Measurements from ENCODE around the gene DFFB. TPM values are rescaled to one million over a fixed set of nuclear protein-coding genes. Genes with fewer than 3 reads are reported as not detected.

DFFB gene
- total and polyA plus RNA-seq, 10 donors, result 6.3 to 13.8 (median 10.3) TPM

DNA sequence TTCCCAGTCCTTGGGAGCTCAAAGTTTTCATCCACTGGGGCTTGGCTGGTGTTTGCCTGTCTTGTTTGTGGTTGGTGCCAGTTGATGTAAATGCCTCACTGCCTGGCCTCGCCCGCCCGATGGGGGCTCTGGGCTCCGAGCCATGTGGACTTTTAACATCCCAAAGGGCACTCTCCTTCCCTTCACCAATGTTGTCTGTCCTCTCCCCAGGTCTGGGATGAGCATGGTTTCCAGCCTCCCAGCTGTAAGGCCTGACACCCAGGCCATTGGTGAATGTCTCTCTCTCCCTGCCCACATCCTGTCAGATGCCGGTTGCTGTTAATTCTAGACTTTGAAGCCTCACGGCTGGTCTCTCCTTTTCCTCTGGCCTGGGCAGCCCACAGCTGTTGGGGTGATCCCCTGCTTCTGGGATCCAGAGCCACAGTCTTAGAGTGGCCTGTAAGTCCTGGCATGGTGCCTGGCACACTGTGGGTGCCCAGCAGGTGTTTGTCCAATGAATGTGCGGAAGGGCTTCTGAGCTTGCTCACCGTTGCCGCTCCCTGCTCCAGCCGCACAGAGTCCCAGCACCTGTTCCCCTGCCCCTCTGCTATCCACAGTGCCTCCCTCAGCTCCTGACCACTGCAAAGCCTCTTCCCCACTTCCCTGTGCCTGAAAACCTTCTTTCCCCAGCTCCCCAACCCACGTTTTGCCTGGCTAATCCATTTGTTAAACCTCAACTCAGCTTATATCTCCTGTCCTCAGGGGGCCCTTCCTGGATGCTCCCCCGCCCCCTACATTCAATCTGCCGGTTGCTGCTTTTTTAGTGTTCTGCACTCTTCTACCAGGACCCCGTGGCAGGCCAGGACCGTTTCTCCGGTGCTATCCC, 46.1 kb downstream of the DFFB start:
- Histone ChIP-seq H3K4me3 (no peak overlapping the region), H3K27me3 (replicated peaks in 1 of 7) (no peaks in the 10 kb centered on the region), H3K9me3 (peaks cover 0 to 9% (median 4%) of the 10 kb centered on the region in 8 donors), H3K27ac (peak overlapping the region in 6 of 8 donors; percentile 10 to 99 (median 52)), H3K36me3 (no peaks in the 10 kb centered on the region), H3K4me1 (peaks cover 12 to 74% (median 27%) of the 10 kb centered on the region in 6 donors)
- WGBS, 5 donors, result 60 to 87% (median 66%) methylated on average over 16 of the region's 16 CpGs
- intact Hi-C loops (cut with DNase I; ENCODE audit: low total_unique reads), result no loop called here
- peak; percentile 82 for DNase-seq
- TF ChIP-seq POLR2AphosphoS5 (IDR thresholded peaks at IDR 0.05), result no peak
- no peak for TF ChIP-seq POLR2A (IDR thresholded peaks at IDR 0.05)
- TF ChIP-seq, protein P1, sequence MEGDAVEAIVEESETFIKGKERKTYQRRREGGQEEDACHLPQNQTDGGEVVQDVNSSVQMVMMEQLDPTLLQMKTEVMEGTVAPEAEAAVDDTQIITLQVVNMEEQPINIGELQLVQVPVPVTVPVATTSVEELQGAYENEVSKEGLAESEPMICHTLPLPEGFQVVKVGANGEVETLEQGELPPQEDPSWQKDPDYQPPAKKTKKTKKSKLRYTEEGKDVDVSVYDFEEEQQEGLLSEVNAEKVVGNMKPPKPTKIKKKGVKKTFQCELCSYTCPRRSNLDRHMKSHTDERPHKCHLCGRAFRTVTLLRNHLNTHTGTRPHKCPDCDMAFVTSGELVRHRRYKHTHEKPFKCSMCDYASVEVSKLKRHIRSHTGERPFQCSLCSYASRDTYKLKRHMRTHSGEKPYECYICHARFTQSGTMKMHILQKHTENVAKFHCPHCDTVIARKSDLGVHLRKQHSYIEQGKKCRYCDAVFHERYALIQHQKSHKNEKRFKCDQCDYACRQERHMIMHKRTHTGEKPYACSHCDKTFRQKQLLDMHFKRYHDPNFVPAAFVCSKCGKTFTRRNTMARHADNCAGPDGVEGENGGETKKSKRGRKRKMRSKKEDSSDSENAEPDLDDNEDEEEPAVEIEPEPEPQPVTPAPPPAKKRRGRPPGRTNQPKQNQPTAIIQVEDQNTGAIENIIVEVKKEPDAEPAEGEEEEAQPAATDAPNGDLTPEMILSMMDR (IDR thresholded peaks at IDR 0.05 in 8 of 11, conservative IDR thresholded peaks at IDR 0.05 in 3 of 11), result no peak

DNA sequence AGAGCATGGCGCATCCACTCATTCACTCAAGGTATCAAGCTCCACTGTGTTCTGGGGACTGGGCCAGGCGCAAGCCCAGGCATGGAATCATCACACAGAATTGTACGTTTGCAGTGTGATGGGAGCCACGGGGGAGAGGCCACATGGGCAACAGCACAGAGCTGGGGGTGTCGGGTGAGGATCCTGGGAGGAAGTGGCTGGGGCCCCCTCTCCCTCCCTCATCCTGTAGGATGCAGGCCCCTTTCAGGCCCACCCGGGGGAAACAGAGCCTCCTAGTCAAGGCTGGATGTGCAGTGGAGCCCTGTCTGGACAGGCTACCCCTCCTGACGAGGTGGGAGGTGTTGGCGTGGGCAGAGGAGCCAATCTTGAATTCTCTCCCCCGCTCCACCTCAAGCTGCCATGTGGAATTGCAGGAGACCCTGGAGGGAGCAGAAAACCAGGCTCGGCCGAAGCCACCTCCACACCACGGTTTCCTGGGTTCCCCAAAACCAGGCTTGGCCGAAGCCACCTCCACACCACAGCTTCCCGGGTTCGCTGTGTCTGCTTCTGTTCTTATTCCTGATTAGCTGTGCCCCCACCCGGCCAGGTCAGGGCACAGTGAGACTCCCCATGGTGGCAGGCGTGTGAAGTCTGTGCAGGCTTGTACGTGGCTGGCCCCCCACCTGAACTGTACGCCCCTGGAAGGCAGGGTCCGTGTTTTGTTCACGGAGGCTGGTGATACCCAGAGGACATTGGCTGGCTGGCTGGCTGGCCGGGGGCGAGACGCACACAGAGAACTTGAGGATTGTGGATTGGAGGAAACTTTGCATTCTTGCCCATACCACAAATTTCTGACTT, 46.9 kb downstream of the DFFB start:
- 72 to 78% (median 74%) methylated on average over 19 to 24 of the region's 24 CpGs for WGBS, 5 donors
- DNase-seq, result peak; percentile 75
- H3K36me3 ChIP-seq, result no peaks in the 10 kb centered on the region
- peaks cover 0 to under 1% (median 0%) of the 10 kb centered on the region in 8 donors for H3K9me3 ChIP-seq
- no peak overlapping the region for H3K4me3 ChIP-seq
- H3K27ac ChIP-seq, result peak overlapping the region in 2 of 8 donors; percentile 95 to 99
- intact Hi-C loops (cut with DNase I; ENCODE audit: low total_unique reads), result no loop called here
- H3K4me1 ChIP-seq, result peaks cover 5 to 65% (median 21%) of the 10 kb centered on the region in 6 donors
- H3K27me3 ChIP-seq (replicated peaks in 1 of 7), result no peaks in the 10 kb centered on the region
- TF ChIP-seq POLR2A (IDR thresholded peaks at IDR 0.05), result no peak
- no peak for TF ChIP-seq POLR2AphosphoS5 (IDR thresholded peaks at IDR 0.05)
- TF ChIP-seq, protein P1 (IDR thresholded peaks at IDR 0.05 in 8 of 11, conservative IDR thresholded peaks at IDR 0.05 in 3 of 11), result no peak

DNA sequence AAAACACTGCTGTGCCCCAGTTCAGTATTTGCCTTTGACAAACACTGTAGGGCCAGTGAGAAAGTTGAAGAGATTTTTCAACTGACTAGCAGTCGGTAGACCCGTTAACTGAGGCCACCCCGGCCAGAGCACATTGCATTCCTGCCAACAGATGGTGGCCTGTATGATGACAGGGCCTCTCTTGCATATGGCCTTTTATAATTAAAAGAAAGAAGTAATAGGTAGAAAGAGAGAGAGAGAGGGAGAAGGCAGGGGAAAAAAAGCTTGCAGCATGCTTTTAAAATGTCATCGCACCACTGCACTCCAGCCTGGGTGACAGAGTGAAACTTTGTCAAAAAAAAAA, 47.5 kb downstream of the DFFB start:
- intact Hi-C loops (cut with DNase I; ENCODE audit: low total_unique reads), result no loop called here
- no peaks in the 10 kb centered on the region for H3K9me3 ChIP-seq
- no peaks in the 10 kb centered on the region for H3K27me3 ChIP-seq (replicated peaks in 1 of 7)
- TF ChIP-seq POLR2AphosphoS5 (IDR thresholded peaks at IDR 0.05), result no peak
- no peak for TF ChIP-seq POLR2A (IDR thresholded peaks at IDR 0.05)
- TF ChIP-seq, protein P1 (IDR thresholded peaks at IDR 0.05 in 8 of 11, conservative IDR thresholded peaks at IDR 0.05 in 3 of 11), result no peak
- peaks cover 4 to 64% (median 16%) of the 10 kb centered on the region in 6 donors for H3K4me1 ChIP-seq
- peak; percentile 20 for DNase-seq
- 80 to 93% (median 86%) methylated on average over 4 of the region's 4 CpGs for WGBS, 5 donors
- no peaks in the 10 kb centered on the region for H3K36me3 ChIP-seq
- no peak overlapping the region for H3K27ac ChIP-seq
- no peak overlapping the region for H3K4me3 ChIP-seq
